PC-3 (cell line): ENCODE data around the gene MTF1.

ENCODE experiments used
- CTCF ChIP-seq: fragments of 300-600 bp; sonication (generic); conservative IDR thresholded peaks from 2 replicates; pipeline ENCODE4 v1.5.1; 2017; ENCODE audit warnings: antibody characterized with exemption, low read depth, mild to moderate bottlenecking, low read length
- EZH2 ChIP-seq: fragments of 300-600 bp; sonication (generic); IDR thresholded peaks from one replicate; pipeline ENCODE4 v1.6.1; 2017; ENCODE audit warnings: antibody characterized with exemption, mild to moderate bottlenecking, low read length; ENCODE audit not compliant: unreplicated experiment
- EZH2phosphoT487 ChIP-seq: fragments of 300-600 bp; sonication (generic); IDR thresholded peaks from 2 replicates; pipeline ENCODE4 v1.6.1; 2018; ENCODE audit warnings: mild to moderate bottlenecking, antibody characterized with exemption, low read length, borderline replicate concordance

GRCh38 chr1:37853157-37853556 is 6.2 kb downstream of the MTF1 start:
- TF ChIP-seq EZH2 (no peak), EZH2phosphoT487 (no peak), CTCF (no peak)
